Measurements from ENCODE around the gene HSPBP1. TPM values are rescaled to one million over a fixed set of nuclear protein-coding genes. Genes with fewer than 3 reads are reported as not detected.

HSPBP1 gene
- total and polyA plus RNA-seq, 2 of the 4 experiments (the other 2 are of a cell fraction), result 21.0 to 43.2 TPM

- dilution Hi-C loops (cut with HindIII; ENCODE audit: low sequenced_read_pairs, unreplicated experiment), result no loop called here
- H4K91ac ChIP-seq (ENCODE audit: insufficient read depth, low read depth, low read length), result no peak overlapping the region
- H2BK20ac ChIP-seq (ENCODE audit: low read depth, low read length), result no peak overlapping the region
- H3K27me3 ChIP-seq (ENCODE audit: control insufficient read depth, insufficient read depth, low read length), result no peaks in the 10 kb centered on the region
- no peak overlapping the region for H3K4me3 ChIP-seq (ENCODE audit: insufficient read depth, low read depth, low read length)
- H3K4me2 ChIP-seq (ENCODE audit: low read depth, low read length), result no peak overlapping the region
- H2BK15ac ChIP-seq (ENCODE audit: low read depth, low read length), result no peak overlapping the region
- ChIA-PET POLR2A (ENCODE audit: unreplicated experiment) (no interaction called here), CTCF (no interaction called here)
- peaks cover 11% of the 10 kb centered on the region for H4K20me1 ChIP-seq (ENCODE audit: insufficient read depth, low read length)
- H3K36me3 ChIP-seq (ENCODE audit: control insufficient read depth, insufficient read depth, low read length), result peaks cover 17% of the 10 kb centered on the region
- no peaks in the 10 kb centered on the region for H3K79me1 ChIP-seq (ENCODE audit: low read depth in 1 of 2, low read length in 2 of 2)
- no peak overlapping the region for H2AK9ac ChIP-seq (replicated peaks; ENCODE audit: low read depth, low read length, poor library complexity)
- no peak overlapping the region for H2AFZ ChIP-seq (replicated peaks; ENCODE audit: low read length, poor library complexity)
- H3K4me1 ChIP-seq (ENCODE audit: control insufficient read depth, insufficient read depth, low read length), result no peaks in the 10 kb centered on the region
- no peak overlapping the region for H3K4ac ChIP-seq (ENCODE audit: low read depth, low read length)
- H3K9ac ChIP-seq (ENCODE audit: low read depth, low read length), result no peak overlapping the region
- H3K23ac ChIP-seq (ENCODE audit: low read depth, low read length), result no peak overlapping the region
- intact Hi-C loops (cut with micrococcal nuclease), result no loop called here
- H3K27ac ChIP-seq (ENCODE audit: insufficient read depth, low read length), result no peak overlapping the region
- no peak overlapping the region for H2AK5ac ChIP-seq (ENCODE audit: low read depth, low read length)
- no peak overlapping the region for H3K56ac ChIP-seq (ENCODE audit: extremely low read depth, insufficient read depth, low read length)
- no peak overlapping the region for H3K18ac ChIP-seq (ENCODE audit: low read depth, low read length)
- H3K9me1 ChIP-seq (ENCODE audit: insufficient read depth, low read length), result 0 out of 2 replicates have a peak, but pooled peaks cover 6% of the 10 kb centered on the region
- no peak overlapping the region for H3K14ac ChIP-seq (replicated peaks; ENCODE audit: low read depth, low read length)
- 85% methylated on average over 14 of the region's 26 CpGs; no CpG with 5 or more reads in 1 of the 2 experiments for WGBS, 2 experiments (ENCODE audit: extremely low coverage in 2 of 2, insufficient read length in 1 of 2)
- H2BK120ac ChIP-seq (ENCODE audit: low read depth, low read length), result no peak overlapping the region
- H3K9me3 ChIP-seq (ENCODE audit: control insufficient read depth, insufficient read depth, low read length), result no peaks in the 10 kb centered on the region
- no TSS peak for BruUV-seq (replicated peaks)
- no peak overlapping the region for H4K5ac ChIP-seq (ENCODE audit: low read depth, low read length)
- no peak overlapping the region for H2BK5ac ChIP-seq (ENCODE audit: low read depth, low read length, poor library complexity, severe bottlenecking)
- DNase-seq (no peak), ATAC-seq (ENCODE audit: low read depth) (no peak)
- no peak overlapping the region for H4K8ac ChIP-seq (ENCODE audit: low read depth in 2 of 2, low read length in 2 of 2)
- in situ Hi-C loops (cut with MboI; ENCODE audit: low sequenced_read_pairs), result loop anchor here (5.0 kb wide), 1 partner anchor 33 kb away; the partner anchor contains the start of gene PPP6R1
- TF ChIP-seq, protein P1, sequence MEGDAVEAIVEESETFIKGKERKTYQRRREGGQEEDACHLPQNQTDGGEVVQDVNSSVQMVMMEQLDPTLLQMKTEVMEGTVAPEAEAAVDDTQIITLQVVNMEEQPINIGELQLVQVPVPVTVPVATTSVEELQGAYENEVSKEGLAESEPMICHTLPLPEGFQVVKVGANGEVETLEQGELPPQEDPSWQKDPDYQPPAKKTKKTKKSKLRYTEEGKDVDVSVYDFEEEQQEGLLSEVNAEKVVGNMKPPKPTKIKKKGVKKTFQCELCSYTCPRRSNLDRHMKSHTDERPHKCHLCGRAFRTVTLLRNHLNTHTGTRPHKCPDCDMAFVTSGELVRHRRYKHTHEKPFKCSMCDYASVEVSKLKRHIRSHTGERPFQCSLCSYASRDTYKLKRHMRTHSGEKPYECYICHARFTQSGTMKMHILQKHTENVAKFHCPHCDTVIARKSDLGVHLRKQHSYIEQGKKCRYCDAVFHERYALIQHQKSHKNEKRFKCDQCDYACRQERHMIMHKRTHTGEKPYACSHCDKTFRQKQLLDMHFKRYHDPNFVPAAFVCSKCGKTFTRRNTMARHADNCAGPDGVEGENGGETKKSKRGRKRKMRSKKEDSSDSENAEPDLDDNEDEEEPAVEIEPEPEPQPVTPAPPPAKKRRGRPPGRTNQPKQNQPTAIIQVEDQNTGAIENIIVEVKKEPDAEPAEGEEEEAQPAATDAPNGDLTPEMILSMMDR (conservative IDR thresholded peaks at IDR 0.05; ENCODE audit: low read depth, low read length), result no peak
- TF ChIP-seq NFE2L2 (IDR thresholded peaks at IDR 0.05; ENCODE audit: low read depth, low read length) (no peak), RAD21 (IDR thresholded peaks at IDR 0.05; ENCODE audit: low read length) (no peak), MXI1 (IDR thresholded peaks at IDR 0.05; ENCODE audit: borderline replicate concordance, low read depth, low read length) (no peak), MAFK (IDR thresholded peaks at IDR 0.05; ENCODE audit: low read depth, low read length) (no peak)
Measured at GRCh38 chr19:55224038-55224665, 55.8 kb downstream of the HSPBP1 start.
